GM11168 (cell line): ENCODE measurements around the gene BCL6B.
"Not testable (repeated sequence)": the region's sequence is repeated elsewhere in the genome, so short reads cannot be mapped to it uniquely, and the experiment has no call there.

ENCODE experiments used
- in situ Hi-C: fragments of 300-500 bp; cut with MboI; formaldehyde crosslinking; loops from one replicate; pipeline ENCODE4 v1.12.0; 2022; ENCODE audit warnings: low sequenced_read_pairs; ENCODE audit not compliant: unreplicated experiment

BCL6B gene

DNA sequence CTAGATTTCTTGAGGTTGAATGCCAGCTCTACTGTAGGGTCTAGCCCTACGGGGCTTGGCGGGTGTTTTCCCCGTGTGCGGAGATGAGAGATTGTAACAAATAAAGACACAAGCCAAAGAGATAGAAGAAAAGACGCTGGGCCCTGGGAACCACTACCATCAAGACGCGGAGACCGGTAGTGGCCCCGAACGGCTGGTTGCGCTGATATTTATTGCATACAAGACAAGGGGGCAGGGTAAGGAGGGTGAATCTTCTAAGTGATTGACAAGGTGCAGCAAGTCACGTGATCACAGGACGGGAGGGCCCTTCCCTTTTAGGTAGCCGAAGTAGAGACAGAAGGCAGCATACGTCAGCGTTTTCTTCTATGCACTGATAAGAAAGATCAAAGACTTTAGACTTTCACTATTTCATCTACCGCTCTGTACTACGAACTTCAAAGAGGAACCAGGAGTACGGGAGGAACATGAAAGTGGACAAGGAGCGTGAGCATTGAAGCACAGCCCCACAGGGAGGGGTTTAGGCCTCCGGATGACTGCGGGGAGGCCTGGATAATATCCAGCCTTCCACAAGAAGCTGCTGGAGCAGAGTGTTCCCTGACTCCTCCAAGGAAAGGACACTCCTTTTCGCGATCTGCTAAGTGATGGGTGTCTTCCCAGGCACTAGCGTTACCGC, 24.0 kb downstream of the BCL6B start:
- in situ Hi-C loops = not testable (repeated sequence)

DNA sequence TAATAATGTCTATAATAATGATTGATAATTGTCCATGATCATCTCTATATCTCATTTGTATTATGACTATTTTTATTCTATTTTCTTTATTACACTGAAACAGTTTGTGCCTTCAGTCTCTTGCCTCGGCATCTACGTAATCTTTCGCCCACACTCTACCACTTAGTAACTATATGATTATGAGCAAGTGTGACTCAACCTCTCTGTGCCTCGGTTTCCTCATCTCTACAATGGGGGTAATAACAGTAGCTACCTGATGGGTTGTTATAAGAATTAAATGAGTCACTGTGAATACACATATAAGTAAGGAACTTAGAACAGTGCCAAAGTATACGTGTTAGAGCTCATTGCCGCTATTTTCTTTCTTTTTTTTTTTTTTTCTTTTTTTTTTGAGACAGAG, 24.7 kb downstream of the BCL6B start:
- in situ Hi-C loops = no loop called here

DNA sequence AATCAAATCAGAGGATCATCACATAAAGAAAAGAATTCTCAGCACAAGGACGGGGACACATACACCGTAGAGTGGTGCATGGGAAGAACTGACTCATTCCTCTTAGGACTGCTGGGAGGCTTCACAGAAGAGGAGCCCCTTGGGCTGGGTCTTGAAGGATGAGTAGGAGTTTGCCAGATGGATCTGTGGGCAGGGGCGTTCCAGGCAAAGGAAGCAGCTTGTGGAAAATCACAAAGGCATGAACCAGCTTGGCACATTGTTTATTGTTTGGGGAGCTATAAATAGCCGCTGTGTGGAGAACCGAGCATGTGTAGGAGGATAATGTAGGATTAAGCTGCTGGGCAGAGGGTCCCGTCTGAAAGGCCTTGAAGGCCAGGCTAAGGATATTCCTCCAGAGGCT, 26.1 kb downstream of the BCL6B start:
- in situ Hi-C loops = no loop called here

DNA sequence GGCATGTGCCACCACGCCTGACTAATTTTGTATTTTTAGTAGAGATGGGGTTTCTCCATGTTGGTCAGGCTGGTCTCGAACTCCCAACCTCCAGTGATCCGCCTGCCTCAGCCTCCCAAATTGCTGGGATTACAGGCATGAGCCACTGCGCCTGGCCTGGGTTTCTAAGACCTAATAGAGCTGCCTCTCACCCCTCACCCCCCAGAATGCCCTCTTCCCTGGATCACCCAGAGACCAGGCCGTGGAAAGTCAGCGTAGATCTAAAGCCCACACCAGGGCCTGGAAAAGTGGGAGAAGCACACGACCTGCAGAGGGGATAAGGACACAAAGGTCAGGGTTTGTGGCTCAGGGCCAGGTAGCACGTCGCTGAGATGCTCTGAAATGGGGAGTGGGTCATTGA, 27.7 kb downstream of the BCL6B start:
- in situ Hi-C loops = loop anchor here (5.0 kb wide), 1 partner anchor 87 kb away; no protein-coding TSS in a partner anchor

DNA sequence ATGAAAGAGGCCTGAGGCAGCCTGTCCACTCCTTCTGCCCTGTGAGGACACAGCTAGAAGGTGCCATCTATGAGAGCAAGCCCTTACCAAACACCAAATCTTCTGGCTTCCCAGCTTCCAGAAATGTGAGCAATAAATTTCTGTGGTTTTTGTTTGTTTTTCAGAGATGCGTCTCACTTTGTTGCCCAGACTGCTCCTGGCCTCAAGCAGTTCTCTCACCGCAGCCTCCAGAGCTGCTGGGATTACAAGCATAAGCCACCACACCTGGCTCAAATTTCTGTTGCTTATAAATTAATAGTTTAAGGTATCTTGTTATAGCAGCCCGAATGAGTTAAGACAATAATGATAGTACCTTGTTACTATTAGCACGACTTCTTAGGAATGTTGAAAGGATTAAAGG, 33.5 kb downstream of the BCL6B start:
- in situ Hi-C loops = no loop called here

DNA sequence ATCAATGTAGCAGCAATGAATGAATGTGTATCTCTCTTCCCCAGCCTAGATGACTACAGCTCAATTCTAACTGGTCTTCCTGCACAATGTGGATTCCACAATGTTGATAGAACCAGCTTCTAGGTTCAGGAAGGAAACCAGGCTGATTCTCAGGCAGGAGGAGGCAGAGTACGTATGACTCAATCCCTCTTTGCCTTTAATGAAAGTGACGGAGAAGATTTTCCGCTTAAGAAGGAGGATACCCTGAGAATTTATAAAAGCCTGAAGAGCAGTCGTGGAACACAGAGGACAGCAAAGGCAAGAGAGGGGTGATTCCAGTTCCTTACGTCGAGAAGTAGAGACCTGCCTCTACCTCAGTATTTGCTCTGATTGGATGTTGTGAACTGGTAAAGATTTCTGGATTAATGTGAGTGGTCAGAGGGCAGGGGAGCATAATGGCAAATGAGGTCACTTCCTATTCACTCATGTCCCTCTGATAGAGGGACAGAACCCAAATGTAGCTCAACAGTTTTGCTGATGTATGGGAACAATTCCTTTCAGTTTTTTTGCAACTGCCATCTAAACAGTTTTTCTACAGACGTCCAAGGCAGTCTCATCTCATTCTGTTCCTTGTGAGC, 36.1 kb downstream of the BCL6B start:
- in situ Hi-C loops = no loop called here

DNA sequence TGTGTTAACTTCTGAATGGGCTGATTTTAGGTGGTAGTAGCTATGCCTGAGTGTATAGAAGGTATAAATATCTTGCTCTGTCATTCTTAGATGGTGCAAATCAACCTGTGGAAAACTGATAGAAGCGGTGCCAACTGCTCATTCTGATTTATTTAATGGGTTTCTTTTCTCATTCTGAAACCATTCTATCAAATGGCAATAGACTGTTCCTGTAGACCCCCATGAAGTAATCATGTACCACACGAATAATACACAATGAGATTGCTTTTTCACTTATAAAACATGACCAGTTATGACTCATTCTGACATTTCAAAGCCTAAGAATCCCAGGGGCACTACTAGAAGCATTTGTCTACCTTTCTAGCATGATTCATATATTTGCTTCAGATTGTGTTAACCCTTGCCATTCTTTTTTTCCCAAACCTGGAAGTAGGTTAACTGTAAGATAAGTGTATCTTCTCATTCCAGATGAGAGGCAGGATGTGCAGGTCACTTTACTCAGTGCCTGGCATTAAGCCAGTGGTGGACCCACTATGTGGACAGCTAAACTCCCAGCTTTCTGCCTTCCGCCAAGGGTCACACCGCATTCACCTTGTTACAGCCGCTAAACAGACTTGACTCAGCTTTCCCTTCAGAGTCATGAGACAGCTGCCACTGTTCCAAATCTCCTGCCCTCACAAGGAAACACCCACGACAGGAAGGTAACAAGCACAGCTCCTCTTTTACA, 37.5 kb downstream of the BCL6B start:
- in situ Hi-C loops = no loop called here

DNA sequence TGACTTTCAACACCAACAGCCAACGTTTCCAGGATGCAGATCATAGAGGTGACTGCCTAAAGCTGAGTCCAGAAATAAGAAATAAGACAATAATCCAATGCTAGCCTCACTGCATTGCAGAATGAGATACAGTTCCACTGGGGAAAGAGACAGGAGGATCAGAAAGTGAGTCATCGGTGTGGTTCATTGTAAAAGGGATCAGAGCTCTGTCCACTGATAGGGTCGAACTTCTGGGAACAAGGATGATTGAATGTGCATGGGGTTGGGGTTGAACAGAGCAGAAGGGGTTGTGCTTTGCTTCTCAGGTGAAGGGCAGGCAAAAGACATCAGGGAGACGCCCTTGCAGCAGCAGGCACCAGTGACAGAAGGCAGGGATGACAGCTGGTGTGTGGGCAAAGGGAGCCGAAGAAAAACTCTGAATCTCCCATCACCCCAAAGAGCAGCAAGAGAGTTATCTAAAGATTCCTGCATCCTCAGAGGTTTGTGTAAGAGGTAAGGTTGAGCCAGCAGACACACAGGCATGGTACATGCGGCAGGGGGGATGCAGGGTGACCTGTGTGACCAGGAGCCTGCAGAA, 40.8 kb downstream of the BCL6B start:
- in situ Hi-C loops = no loop called here

DNA sequence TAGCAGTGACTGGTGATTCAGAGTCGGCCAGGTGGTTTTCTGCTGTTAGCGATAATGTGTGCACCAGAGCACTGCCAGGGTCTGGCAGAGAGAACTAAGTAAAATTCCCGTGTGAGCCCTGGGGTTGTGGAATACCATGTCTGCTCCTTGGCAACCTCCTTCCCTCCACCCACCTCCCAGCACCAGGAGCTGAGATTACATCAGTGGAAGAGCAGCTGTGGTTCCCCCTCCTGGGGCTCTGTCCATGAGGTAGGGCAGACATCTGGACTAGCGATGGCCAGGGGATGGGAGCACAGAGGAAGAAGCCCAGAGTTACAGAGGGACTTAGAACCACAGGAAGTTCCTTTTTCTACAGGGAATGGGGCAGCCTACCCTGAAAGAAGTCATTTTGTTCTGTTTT, 41.4 kb downstream of the BCL6B start:
- in situ Hi-C loops = no loop called here

DNA sequence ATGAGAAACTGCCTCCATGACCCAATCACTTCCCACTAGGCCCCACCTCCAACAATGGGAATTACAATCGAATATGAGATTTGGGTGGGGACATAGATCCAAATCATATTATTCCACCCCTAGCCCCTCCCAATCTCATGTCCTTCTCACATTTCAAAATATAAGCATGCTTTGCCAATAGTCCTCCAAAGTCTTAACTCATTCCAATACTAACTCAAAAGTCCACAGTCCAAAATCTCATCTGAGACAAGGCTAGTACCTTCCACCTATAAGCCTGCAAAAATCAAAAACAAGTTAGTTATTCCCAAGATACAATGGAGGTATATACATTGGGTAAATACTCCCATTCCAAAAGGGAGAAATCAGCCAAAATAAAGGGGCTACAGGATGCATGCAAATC, 44.3 kb downstream of the BCL6B start:
- in situ Hi-C loops = no loop called here

DNA sequence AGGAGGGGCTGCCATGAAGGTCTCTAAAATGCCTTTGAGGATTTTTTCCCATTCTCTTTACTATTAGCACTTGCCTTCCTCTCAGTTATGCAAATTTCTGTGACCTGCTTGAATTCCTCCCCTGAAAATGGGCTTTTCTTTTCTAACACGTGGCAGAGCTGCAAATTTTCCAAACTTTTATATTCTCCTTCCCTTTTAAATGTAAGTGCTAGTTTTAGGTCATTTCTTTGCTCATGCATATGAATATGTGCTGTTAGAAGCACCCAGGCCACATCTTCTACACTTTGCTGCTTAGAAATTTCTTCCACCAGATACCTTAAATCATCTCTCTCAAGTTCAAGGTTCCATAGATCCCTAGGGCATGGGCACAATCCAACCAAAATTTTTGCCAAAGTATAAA, 45.4 kb downstream of the BCL6B start:
- in situ Hi-C loops = no loop called here

DNA sequence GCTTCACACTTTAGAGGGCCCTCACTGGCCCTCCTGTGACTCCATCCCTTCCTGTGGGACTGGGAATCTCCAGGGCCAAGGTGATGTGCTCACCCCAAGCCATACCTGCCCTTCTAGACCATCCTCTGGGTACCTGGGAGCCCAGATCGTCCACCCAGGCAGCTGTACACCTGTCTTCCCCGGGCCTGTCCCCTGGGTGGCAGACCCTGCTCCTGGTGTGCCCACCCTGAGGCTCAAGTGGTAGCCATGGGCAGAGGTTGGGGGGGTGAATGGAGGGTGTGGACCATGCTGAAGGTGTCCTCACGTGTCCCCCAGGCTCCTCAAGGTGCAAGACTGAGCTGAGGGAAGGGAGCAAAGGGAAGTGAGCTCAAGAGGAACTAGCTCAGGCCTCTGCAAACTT, 47.9 kb downstream of the BCL6B start:
- in situ Hi-C loops = no loop called here

DNA sequence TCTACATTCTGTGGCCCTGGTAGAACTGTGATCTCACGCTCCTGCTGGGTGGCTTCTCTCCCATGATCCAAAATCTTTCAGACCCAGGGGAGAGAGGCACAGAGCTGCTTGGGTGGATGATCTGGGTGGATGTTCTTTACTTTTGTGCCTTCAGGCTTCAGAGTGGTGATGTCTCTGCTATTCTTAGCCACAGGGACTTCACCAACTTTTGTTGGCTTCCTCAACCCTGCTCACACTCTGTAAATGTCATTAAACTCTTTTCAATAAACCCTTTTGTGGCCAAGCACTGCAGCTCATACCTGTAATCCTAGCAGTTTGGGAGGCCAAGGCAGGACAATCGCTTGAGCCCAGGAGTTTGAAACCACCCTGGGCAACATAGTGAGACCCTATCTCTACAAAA, 49.6 kb downstream of the BCL6B start:
- in situ Hi-C loops = no loop called here

DNA sequence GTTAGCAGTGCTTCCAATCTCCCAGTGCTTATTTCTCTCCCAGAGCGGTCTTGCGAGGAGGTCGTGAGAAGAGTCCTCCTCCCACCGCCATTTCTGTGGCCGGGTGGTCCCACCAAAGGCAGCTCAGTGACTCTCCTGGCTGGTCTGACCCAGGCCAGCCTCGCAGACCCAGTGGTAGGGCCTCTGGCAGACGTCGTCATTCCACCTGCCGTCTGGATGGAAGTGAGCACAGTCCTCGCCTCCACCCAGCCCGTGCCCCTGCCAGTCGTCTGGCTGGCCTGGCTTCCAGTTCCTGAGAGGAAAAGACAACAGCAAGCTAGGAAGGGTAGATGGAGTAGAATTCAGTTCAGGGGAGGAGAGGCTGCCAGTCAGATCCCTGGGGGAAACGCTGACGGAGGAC, 52.1 kb downstream of the BCL6B start:
- in situ Hi-C loops = no loop called here

DNA sequence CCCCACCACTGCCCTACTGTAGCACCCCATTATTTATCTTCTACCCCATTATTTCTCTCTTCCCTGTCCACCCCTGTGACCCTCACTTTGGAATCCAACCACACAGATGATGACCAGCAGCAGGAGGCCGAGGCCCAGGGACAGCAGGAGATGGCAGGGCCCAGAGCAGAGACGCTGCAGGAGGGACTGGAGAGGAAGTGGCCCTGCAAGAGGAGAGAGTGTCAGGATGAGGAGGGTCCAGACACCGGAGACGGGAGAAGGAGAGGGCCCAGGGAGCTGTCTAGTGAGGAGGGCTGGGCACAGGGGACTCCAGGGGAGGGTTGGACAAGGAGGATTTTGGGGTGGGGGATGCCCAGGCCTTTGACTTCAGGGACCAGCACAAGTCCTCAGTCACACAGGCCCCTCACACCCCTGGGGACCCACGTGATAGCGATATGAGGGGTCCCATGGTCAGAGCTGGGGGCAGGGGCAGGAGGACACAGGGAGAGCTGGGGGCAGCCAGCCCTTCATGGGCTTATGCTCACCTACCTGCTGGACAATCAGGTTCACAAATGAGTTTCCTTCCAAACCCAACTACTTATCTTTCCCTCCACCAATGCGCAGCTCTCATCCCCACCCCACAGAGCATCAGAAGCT, 55.2 kb downstream of the BCL6B start:
- in situ Hi-C loops = no loop called here

DNA sequence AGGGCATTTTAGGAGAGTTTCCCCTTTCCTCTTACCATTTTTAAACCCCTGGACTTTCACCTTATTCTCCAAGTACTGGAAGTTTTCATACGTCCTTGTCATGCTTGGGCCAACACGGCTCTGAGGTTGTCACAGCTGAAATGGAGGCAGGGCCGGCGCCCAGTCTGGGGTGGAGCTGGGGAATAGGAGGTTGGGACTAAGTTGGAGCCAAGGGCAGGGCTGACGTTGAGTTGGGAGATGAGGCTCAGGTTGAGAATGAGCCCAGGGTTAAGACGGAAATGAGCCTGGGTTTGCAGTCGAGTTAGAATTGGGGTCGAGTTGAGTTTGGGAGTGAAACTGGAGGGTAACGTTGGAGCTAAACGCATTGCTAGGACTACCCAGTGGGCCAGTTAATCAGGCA, 55.9 kb downstream of the BCL6B start:
- in situ Hi-C loops = no loop called here
